ENCODE results near the gene CAPG.

DNA sequence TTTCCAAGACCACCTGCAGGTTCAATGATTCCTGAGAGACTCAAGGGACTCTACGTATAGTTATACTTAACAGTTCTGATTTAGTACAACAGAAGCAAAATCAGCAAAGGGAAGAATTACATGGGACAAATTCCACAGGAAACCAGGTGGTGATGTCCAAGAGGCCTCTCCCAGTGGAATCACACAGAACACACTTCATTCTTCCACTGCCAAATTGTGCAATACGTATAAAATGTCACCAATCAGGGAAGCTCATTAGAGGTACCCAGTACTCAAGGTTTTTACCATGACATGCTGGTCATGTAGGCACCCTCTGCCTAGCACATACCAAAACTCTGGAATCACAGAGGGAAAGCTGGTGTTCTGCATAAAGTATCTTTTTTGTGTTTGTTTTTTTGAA is 22.4 kb downstream of the CAPG start:
- TF ChIP-seq, protein P1, sequence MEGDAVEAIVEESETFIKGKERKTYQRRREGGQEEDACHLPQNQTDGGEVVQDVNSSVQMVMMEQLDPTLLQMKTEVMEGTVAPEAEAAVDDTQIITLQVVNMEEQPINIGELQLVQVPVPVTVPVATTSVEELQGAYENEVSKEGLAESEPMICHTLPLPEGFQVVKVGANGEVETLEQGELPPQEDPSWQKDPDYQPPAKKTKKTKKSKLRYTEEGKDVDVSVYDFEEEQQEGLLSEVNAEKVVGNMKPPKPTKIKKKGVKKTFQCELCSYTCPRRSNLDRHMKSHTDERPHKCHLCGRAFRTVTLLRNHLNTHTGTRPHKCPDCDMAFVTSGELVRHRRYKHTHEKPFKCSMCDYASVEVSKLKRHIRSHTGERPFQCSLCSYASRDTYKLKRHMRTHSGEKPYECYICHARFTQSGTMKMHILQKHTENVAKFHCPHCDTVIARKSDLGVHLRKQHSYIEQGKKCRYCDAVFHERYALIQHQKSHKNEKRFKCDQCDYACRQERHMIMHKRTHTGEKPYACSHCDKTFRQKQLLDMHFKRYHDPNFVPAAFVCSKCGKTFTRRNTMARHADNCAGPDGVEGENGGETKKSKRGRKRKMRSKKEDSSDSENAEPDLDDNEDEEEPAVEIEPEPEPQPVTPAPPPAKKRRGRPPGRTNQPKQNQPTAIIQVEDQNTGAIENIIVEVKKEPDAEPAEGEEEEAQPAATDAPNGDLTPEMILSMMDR (IDR thresholded peaks at IDR 0.05) = no peak
- TF ChIP-seq POLR2AphosphoS5 (IDR thresholded peaks at IDR 0.05) = no peak
